NB4 (cell line): Measurements from ENCODE around the gene TAF1A.

Experiments
- POLR2A ChIP-seq: IDR thresholded peaks from 2 replicates; pipeline ENCODE4 v1.6.1; 2011; ENCODE audit warnings: mild to moderate bottlenecking; ENCODE audit not compliant: insufficient read length; ENCODE audit errors: extremely low read depth
- TF ChIP-seq, protein P1 (sequence below): IDR thresholded peaks from one replicate; pipeline ENCODE4 v1.5.1; 2012; ENCODE audit warnings: low read depth, low read length
- TF ChIP-seq, protein P2 (sequence below): IDR thresholded peaks from 2 replicates; pipeline ENCODE4 v1.6.1; 2011; ENCODE audit warnings: low read depth, low read length

DNA sequence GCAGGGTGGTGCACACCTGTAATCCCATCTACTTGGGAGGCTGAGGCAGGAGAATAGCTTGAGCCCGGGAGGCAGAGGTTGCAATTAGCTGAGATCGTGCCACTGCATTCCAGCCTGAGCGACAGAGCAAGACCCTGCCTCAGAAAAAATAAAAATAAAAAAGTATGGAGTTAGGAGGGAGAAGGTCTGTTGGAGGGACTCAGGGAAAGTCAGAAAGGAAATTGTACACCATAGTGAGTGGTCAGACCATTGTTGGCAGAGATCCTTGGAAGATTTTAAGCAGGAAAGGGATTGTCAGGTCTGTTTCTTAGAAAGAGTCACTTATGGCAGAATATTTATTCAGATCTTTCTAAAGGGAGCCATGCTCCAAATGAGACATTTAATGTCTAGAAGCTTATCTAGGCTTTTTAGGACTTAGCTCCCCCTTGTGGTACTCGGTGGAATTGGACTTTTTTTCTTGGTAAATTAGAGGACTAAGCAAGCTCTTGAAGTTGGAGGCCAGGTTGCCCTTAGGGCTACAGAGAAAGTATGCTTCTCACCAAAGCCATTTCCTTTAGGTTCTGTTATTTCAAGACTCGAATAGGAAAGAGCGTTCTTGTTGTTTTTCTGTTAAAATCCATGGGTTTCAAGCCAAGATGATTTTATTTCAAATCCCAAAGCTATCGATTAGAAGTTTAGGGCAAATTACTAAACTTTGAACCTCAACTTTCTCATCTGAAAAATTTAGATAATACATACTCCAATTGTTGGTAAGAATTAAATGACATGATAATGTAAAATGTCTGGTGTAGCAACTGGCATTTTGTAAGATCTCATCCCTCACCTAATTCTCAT is 44.7 kb upstream of the TAF1A start:
- TF ChIP-seq, protein P1, sequence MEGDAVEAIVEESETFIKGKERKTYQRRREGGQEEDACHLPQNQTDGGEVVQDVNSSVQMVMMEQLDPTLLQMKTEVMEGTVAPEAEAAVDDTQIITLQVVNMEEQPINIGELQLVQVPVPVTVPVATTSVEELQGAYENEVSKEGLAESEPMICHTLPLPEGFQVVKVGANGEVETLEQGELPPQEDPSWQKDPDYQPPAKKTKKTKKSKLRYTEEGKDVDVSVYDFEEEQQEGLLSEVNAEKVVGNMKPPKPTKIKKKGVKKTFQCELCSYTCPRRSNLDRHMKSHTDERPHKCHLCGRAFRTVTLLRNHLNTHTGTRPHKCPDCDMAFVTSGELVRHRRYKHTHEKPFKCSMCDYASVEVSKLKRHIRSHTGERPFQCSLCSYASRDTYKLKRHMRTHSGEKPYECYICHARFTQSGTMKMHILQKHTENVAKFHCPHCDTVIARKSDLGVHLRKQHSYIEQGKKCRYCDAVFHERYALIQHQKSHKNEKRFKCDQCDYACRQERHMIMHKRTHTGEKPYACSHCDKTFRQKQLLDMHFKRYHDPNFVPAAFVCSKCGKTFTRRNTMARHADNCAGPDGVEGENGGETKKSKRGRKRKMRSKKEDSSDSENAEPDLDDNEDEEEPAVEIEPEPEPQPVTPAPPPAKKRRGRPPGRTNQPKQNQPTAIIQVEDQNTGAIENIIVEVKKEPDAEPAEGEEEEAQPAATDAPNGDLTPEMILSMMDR, result peak; percentile 77
- no peak for TF ChIP-seq POLR2A
- TF ChIP-seq, protein P2, sequence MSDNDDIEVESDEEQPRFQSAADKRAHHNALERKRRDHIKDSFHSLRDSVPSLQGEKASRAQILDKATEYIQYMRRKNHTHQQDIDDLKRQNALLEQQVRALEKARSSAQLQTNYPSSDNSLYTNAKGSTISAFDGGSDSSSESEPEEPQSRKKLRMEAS, result no peak
